CD14-positive monocyte (primary cell): Measurements from ENCODE around the gene CXCL5. TPM values are rescaled to one million over a fixed set of nuclear protein-coding genes. Genes with fewer than 3 reads are reported as not detected.

Experiments
- DNase-seq, 3 donors: peaks; one replicate each; pipeline ENCODE4 v3.0.0-alpha.2; 2011 to 2022
- H2AFZ ChIP-seq: 2 replicates; pipeline ENCODE4 v1.6.0; 2012; ENCODE audit warnings: mild to moderate bottlenecking, low read depth, low read length, inconsistent platforms; ENCODE audit not compliant: insufficient read depth, poor library complexity, severe bottlenecking
- H3K27ac ChIP-seq, 2 donors: 1 replicate in 1 of 2; 2 replicates in 1 of 2; pipeline ENCODE4 v1.5.1; 2012 to 2013; ENCODE audit warnings: low read length in 2 of 2, control low read depth in 1 of 2, inconsistent platforms in 1 of 2, low read depth in 1 of 2, mild to moderate bottlenecking in 1 of 2
- H3K27me3 ChIP-seq, 2 donors: one replicate each; pipeline versions ENCODE4 v1.6.0 to v1.6.1; 2011 to 2013; ENCODE audit warnings: low read length in 2 of 2; ENCODE audit not compliant: control insufficient read depth in 2 of 2, insufficient read depth in 2 of 2
- H3K36me3 ChIP-seq, 2 donors: replicated peaks in 1 of 2; 1 replicate in 1 of 2; 2 replicates in 1 of 2; pipeline versions ENCODE4 v1.5.1 to v1.6.1; 2012 to 2013; ENCODE audit warnings: low read length in 2 of 2, control low read depth in 1 of 2, inconsistent platforms in 1 of 2, mild to moderate bottlenecking in 1 of 2; ENCODE audit not compliant: insufficient read depth in 2 of 2, control insufficient read depth in 1 of 2
- H3K4me1 ChIP-seq, 2 donors: 1 replicate in 1 of 2; 2 replicates in 1 of 2; pipeline versions ENCODE4 v1.5.1 to v1.6.1; 2012 to 2013; ENCODE audit warnings: low read length in 2 of 2, control low read depth in 1 of 2, inconsistent platforms in 1 of 2, mild to moderate bottlenecking in 1 of 2, moderate library complexity in 1 of 2; ENCODE audit not compliant: insufficient read depth in 2 of 2, control insufficient read depth in 1 of 2
- H3K4me2 ChIP-seq: replicated peaks from 2 replicates; pipeline ENCODE3; 2012; ENCODE audit warnings: low read length, moderate library complexity, mild to moderate bottlenecking; ENCODE audit not compliant: poor library complexity, severe bottlenecking; ENCODE audit errors: extremely low read depth
- H3K4me3 ChIP-seq, 3 experiments: fragments of 200-600 bp in 1 of 3; sonication (generic) in 1 of 3; replicated peaks in 1 of 3; 1 replicate in 2 of 3; 2 replicates in 1 of 3; pipeline ENCODE4 v1.5.1; 2011 to 2013; ENCODE audit warnings: low read length in 3 of 3, mild to moderate bottlenecking in 3 of 3, control low read depth in 2 of 3, low read depth in 2 of 3, inconsistent platforms in 1 of 3, moderate library complexity in 1 of 3
- H3K79me2 ChIP-seq: 2 replicates; pipeline ENCODE4 v1.6.0; 2012; ENCODE audit warnings: mild to moderate bottlenecking, control low read depth, inconsistent platforms, low read length, moderate library complexity; ENCODE audit not compliant: insufficient read depth
- H3K9ac ChIP-seq: 2 replicates; pipeline ENCODE4 v1.6.0; 2017; ENCODE audit warnings: low read length, mild to moderate bottlenecking; ENCODE audit not compliant: insufficient read depth, poor library complexity, severe bottlenecking
- H3K9me3 ChIP-seq, 2 donors: replicated peaks in 1 of 2; 1 replicate in 1 of 2; 2 replicates in 1 of 2; pipeline versions ENCODE4 v1.5.1 to v1.6.1; 2012 to 2013; ENCODE audit warnings: low read length in 2 of 2, control low read depth in 1 of 2; ENCODE audit not compliant: control insufficient read depth in 1 of 2, insufficient read depth in 1 of 2
- H4K20me1 ChIP-seq: 2 replicates; pipeline ENCODE4 v1.6.0; 2012; ENCODE audit warnings: mild to moderate bottlenecking, low read length, control low read depth, moderate library complexity; ENCODE audit not compliant: insufficient read depth
- H3K27ac Mint-ChIP-seq, 7 donors: one replicate each; pipeline ENCODE4 v1.8.0; 2020; ENCODE audit warnings: mild to moderate bottlenecking in 7 of 7, mixed read lengths in 7 of 7, moderate library complexity in 6 of 7, inconsistent platforms in 2 of 7
- H3K27me3 Mint-ChIP-seq, 3 donors: one replicate each; pipeline ENCODE4 v1.8.0; 2021 to 2022; ENCODE audit warnings: low read depth in 3 of 3, mild to moderate bottlenecking in 3 of 3, mixed read lengths in 3 of 3, moderate library complexity in 3 of 3, inconsistent platforms in 1 of 3
- H3K36me3 Mint-ChIP-seq, 2 donors: one replicate each; pipeline ENCODE4 v1.8.0; 2020; ENCODE audit warnings: mixed read lengths in 2 of 2, inconsistent platforms in 1 of 2, mild to moderate bottlenecking in 1 of 2
- H3K4me1 Mint-ChIP-seq: one replicate; pipeline ENCODE4 v1.8.0; 2020; ENCODE audit warnings: mild to moderate bottlenecking, mixed read lengths
- H3K4me3 Mint-ChIP-seq, 2 donors: one replicate each; pipeline ENCODE4 v1.8.0; 2020; ENCODE audit warnings: mild to moderate bottlenecking in 2 of 2, mixed read lengths in 2 of 2, moderate library complexity in 1 of 2
- H3K9me3 Mint-ChIP-seq, 7 donors: one replicate each; pipeline ENCODE4 v1.8.0; 2020 to 2022; ENCODE audit warnings: mixed read lengths in 7 of 7, mild to moderate bottlenecking in 6 of 7, moderate library complexity in 6 of 7, inconsistent platforms in 2 of 7
- WGBS: methylation state at CpG from one replicate; pipeline ENCODE4 v1.1.5; 2013; ENCODE audit warnings: missing lambda C conversion rate; ENCODE audit not compliant: insufficient coverage; 5-methylcytosine and 5-hydroxymethylcytosine counted together
- intact Hi-C, 2 donors: fragments of 100-400 bp; cut with micrococcal nuclease; formaldehyde crosslinking; loops; one replicate each; pipeline versions ENCODE4 v1.15.0 to v1.15.1; 2023
- polyA plus RNA-seq, 3 donors: library from polyadenylated mRNA; depleted of rRNA in 1 of 3; unstranded in 2 of 3; stranded (reverse) in 1 of 3; fragments of 300-500 nt in 2 of 3; fragments of >200 nt in 1 of 3; fragmentation: Illumina TruSeq in 2 of 3; gene quantifications; 1 replicate in 2 of 3; 2 replicates in 1 of 3; pipeline ENCODE4 v1.2.3, GENCODE V29; 2012 to 2021
- TF ChIP-seq, protein P1 (sequence below): fragments of 200-600 bp; IDR thresholded peaks from one replicate; pipeline ENCODE4 v1.8.0; 2022; ENCODE audit warnings: antibody characterized with exemption, mild to moderate bottlenecking

Gene CXCL5
- polyA plus RNA-seq, 3 donors: 0.15 TPM; not detected in 2

GRCh38 chr4:74015126-74015780 lies 16.8 kb upstream of the CXCL5 start:
- Mint-ChIP-seq H3K27ac (peak overlapping the region in 3 of 7 donors; percentile 35 to 69 (median 45)), H3K9me3 (peaks cover 0 to 5% (median 0%) of the 10 kb centered on the region in 7 donors), H3K4me3 (no peak overlapping the region), H3K36me3 (no peaks in the 10 kb centered on the region), H3K27me3 (peaks cover 0 to 4% (median 2%) of the 10 kb centered on the region in 3 donors), H3K4me1 (peaks cover 20% of the 10 kb centered on the region)
- peaks cover 6 to 12% of the 10 kb centered on the region in 2 donors for H3K4me1 ChIP-seq
- H3K4me3 ChIP-seq: no peak overlapping the region
- 90% methylated on average over 2 of the region's 3 CpGs for WGBS
- no peak overlapping the region for H3K4me2 ChIP-seq
- no peak overlapping the region for H3K9ac ChIP-seq
- H3K9me3 ChIP-seq: no peaks in the 10 kb centered on the region
- no peak for DNase-seq
- H2AFZ ChIP-seq: peak overlapping the region; percentile 10
- H4K20me1 ChIP-seq: no peaks in the 10 kb centered on the region
- intact Hi-C loops: loop anchor here in 1 of 2 donors (10.0 kb wide), 1 partner anchor 280 kb away; no protein-coding TSS in a partner anchor
- H3K36me3 ChIP-seq: no peaks in the 10 kb centered on the region
- H3K79me2 ChIP-seq: no peaks in the 10 kb centered on the region
- TF ChIP-seq, protein P1, sequence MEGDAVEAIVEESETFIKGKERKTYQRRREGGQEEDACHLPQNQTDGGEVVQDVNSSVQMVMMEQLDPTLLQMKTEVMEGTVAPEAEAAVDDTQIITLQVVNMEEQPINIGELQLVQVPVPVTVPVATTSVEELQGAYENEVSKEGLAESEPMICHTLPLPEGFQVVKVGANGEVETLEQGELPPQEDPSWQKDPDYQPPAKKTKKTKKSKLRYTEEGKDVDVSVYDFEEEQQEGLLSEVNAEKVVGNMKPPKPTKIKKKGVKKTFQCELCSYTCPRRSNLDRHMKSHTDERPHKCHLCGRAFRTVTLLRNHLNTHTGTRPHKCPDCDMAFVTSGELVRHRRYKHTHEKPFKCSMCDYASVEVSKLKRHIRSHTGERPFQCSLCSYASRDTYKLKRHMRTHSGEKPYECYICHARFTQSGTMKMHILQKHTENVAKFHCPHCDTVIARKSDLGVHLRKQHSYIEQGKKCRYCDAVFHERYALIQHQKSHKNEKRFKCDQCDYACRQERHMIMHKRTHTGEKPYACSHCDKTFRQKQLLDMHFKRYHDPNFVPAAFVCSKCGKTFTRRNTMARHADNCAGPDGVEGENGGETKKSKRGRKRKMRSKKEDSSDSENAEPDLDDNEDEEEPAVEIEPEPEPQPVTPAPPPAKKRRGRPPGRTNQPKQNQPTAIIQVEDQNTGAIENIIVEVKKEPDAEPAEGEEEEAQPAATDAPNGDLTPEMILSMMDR: no peak
- no peaks in the 10 kb centered on the region for H3K27me3 ChIP-seq
- H3K27ac ChIP-seq: no peak overlapping the region

DNA sequence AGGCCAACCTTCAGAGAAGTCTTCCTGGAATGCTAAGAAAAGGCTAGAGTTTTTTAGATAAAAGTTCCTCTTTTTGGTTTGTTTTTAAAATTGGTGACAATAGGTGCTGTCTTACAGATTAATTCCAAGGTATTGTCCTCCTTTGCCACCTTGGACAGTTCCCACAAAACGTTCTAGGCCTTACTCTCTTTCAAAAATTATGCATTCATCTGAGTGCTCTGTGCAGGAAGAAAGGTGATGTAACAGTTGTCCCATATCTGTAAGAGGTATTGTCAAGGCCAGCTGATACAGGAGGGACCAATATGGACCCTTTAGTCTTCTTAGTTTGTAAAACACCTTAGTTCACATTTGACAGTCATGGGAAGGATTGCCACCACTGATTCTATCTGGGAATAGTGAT lies 15.9 kb upstream of the CXCL5 start:
- TF ChIP-seq, protein P1: no peak
- no peak for DNase-seq
- Histone ChIP-seq H3K9ac (no peak overlapping the region), H3K9me3 (no peaks in the 10 kb centered on the region), H4K20me1 (no peaks in the 10 kb centered on the region), H3K27me3 (no peaks in the 10 kb centered on the region), H3K27ac (no peak overlapping the region), H3K79me2 (no peaks in the 10 kb centered on the region), H3K4me2 (no peak overlapping the region), H3K4me3 (no peak overlapping the region), H3K36me3 (no peaks in the 10 kb centered on the region), H3K4me1 (peaks cover 6 to 12% of the 10 kb centered on the region in 2 donors), H2AFZ (no peak overlapping the region)
- Mint-ChIP-seq H3K27me3 (peaks cover 0 to 4% (median 2%) of the 10 kb centered on the region in 3 donors), H3K4me1 (peaks cover 18% of the 10 kb centered on the region), H3K36me3 (no peaks in the 10 kb centered on the region), H3K9me3 (peaks cover 0 to 5% (median 0%) of the 10 kb centered on the region in 7 donors), H3K27ac (no peak overlapping the region), H3K4me3 (no peak overlapping the region)
- WGBS: no CpG with 5 or more reads among the region's 1 CpG
- intact Hi-C loops: loop anchor here in 1 of 2 donors (10.0 kb wide), 1 partner anchor 280 kb away; no protein-coding TSS in a partner anchor
